ENCODE results near the gene PRKCZ. TPM values are rescaled to one million over a fixed set of nuclear protein-coding genes. Genes with fewer than 3 reads are reported as not detected.
"Not testable (repeated sequence)": the region's sequence is repeated elsewhere in the genome, so short reads cannot be mapped to it uniquely, and the experiment has no call there.

Gene PRKCZ
- total and polyA plus RNA-seq, 2 donors (not counting 1 experiment from before 2014, with no cell fraction given): 1.6 to 2.0 TPM

DNA sequence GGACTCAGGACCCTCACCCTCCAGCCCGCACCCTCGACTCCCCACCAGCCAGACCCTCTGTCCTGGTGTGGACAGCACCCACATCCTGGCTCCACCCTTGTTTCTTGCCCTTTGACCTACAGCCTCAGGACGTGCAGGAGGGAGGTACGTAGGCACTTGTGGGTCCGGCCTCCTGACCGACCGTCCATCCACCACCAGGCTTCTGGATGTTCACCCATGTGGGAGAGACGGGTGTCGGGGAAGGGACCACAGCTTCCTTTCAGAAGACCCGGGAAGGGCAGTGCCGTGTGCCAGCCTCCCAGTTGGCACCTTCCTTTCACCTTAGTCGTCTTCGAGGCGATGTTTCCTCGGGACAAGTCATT, 61.4 kb downstream of the PRKCZ start:
- H3K4me2 ChIP-seq (ENCODE audit: extremely low read depth, insufficient read depth, low read length): no peak overlapping the region
- no peak overlapping the region for H3K9ac ChIP-seq (ENCODE audit: insufficient read depth, low read length)
- no peaks in the 10 kb centered on the region for H3K9me3 ChIP-seq (ENCODE audit: control insufficient read depth, insufficient read depth, low read depth, low read length)
- DNase-seq (ENCODE audit: low read depth in 2 of 2): no peak
- H2AFZ ChIP-seq (ENCODE audit: low read length): no peak overlapping the region
- no peaks in the 10 kb centered on the region for H4K20me1 ChIP-seq (ENCODE audit: control insufficient read depth, extremely low read depth, insufficient read depth, low read length)
- H3K27ac ChIP-seq (ENCODE audit: insufficient read depth, low read length): no peak overlapping the region
- H3K79me2 ChIP-seq (ENCODE audit: control insufficient read depth, insufficient read depth, low read length): no peaks in the 10 kb centered on the region
- no peak overlapping the region for H3K4me3 ChIP-seq (replicated peaks in 1 of 4; ENCODE audit: control extremely low read depth in 1 of 4, insufficient read depth in 1 of 4, low read depth in 3 of 4, low read length in 4 of 4)
- peaks cover 9% of the 10 kb centered on the region for H3K27me3 ChIP-seq (ENCODE audit: control insufficient read depth, insufficient read depth, low read length)
- TF ChIP-seq EZH2 (IDR thresholded peaks at IDR 0.05; ENCODE audit: low read length, missing control alignments): no peak
- TF ChIP-seq, protein P1, sequence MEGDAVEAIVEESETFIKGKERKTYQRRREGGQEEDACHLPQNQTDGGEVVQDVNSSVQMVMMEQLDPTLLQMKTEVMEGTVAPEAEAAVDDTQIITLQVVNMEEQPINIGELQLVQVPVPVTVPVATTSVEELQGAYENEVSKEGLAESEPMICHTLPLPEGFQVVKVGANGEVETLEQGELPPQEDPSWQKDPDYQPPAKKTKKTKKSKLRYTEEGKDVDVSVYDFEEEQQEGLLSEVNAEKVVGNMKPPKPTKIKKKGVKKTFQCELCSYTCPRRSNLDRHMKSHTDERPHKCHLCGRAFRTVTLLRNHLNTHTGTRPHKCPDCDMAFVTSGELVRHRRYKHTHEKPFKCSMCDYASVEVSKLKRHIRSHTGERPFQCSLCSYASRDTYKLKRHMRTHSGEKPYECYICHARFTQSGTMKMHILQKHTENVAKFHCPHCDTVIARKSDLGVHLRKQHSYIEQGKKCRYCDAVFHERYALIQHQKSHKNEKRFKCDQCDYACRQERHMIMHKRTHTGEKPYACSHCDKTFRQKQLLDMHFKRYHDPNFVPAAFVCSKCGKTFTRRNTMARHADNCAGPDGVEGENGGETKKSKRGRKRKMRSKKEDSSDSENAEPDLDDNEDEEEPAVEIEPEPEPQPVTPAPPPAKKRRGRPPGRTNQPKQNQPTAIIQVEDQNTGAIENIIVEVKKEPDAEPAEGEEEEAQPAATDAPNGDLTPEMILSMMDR (conservative IDR thresholded peaks at IDR 0.05 in 1 of 2, IDR thresholded peaks at IDR 0.05 in 1 of 2; ENCODE audit: low read depth in 1 of 2, low read length in 2 of 2): no peak
- H3K36me3 ChIP-seq (ENCODE audit: control insufficient read depth, insufficient read depth, low read length): no peaks in the 10 kb centered on the region
- H3K4me1 ChIP-seq (ENCODE audit: control insufficient read depth, extremely low read depth, insufficient read depth, low read length): no peaks in the 10 kb centered on the region

GRCh38 chr1:2112280-2112701, 62.1 kb downstream of the PRKCZ start:
- Histone ChIP-seq H3K27ac (ENCODE audit: insufficient read depth, low read length) (no peak overlapping the region), H3K4me2 (ENCODE audit: extremely low read depth, insufficient read depth, low read length) (no peak overlapping the region), H3K9me3 (ENCODE audit: control insufficient read depth, insufficient read depth, low read depth, low read length) (no peaks in the 10 kb centered on the region), H4K20me1 (ENCODE audit: control insufficient read depth, extremely low read depth, insufficient read depth, low read length) (no peaks in the 10 kb centered on the region), H3K79me2 (ENCODE audit: control insufficient read depth, insufficient read depth, low read length) (no peaks in the 10 kb centered on the region), H3K4me3 (replicated peaks in 1 of 4; ENCODE audit: control extremely low read depth in 1 of 4, insufficient read depth in 1 of 4, low read depth in 3 of 4, low read length in 4 of 4) (no peak overlapping the region), H2AFZ (ENCODE audit: low read length) (no peak overlapping the region), H3K4me1 (ENCODE audit: control insufficient read depth, extremely low read depth, insufficient read depth, low read length) (no peaks in the 10 kb centered on the region), H3K27me3 (ENCODE audit: control insufficient read depth, insufficient read depth, low read length) (peaks cover 9% of the 10 kb centered on the region), H3K9ac (ENCODE audit: insufficient read depth, low read length) (no peak overlapping the region), H3K36me3 (ENCODE audit: control insufficient read depth, insufficient read depth, low read length) (no peaks in the 10 kb centered on the region)
- TF ChIP-seq, protein P1 (conservative IDR thresholded peaks at IDR 0.05 in 1 of 2, IDR thresholded peaks at IDR 0.05 in 1 of 2; ENCODE audit: low read depth in 1 of 2, low read length in 2 of 2): no peak
- no peak for TF ChIP-seq EZH2 (IDR thresholded peaks at IDR 0.05; ENCODE audit: low read length, missing control alignments)
- DNase-seq (ENCODE audit: low read depth in 2 of 2): no peak

GRCh38 chr1:2113620-2114135, 63.5 kb downstream of the PRKCZ start:
- Histone ChIP-seq H3K9me3 (ENCODE audit: control insufficient read depth, insufficient read depth, low read depth, low read length) (no peaks in the 10 kb centered on the region), H3K4me3 (replicated peaks in 1 of 4; ENCODE audit: control extremely low read depth in 1 of 4, insufficient read depth in 1 of 4, low read depth in 3 of 4, low read length in 4 of 4) (no peak overlapping the region), H4K20me1 (ENCODE audit: control insufficient read depth, extremely low read depth, insufficient read depth, low read length) (no peaks in the 10 kb centered on the region), H3K9ac (ENCODE audit: insufficient read depth, low read length) (no peak overlapping the region), H3K4me2 (ENCODE audit: extremely low read depth, insufficient read depth, low read length) (no peak overlapping the region), H3K4me1 (ENCODE audit: control insufficient read depth, extremely low read depth, insufficient read depth, low read length) (no peaks in the 10 kb centered on the region), H3K27ac (ENCODE audit: insufficient read depth, low read length) (no peak overlapping the region), H3K36me3 (ENCODE audit: control insufficient read depth, insufficient read depth, low read length) (no peaks in the 10 kb centered on the region), H3K79me2 (ENCODE audit: control insufficient read depth, insufficient read depth, low read length) (no peaks in the 10 kb centered on the region), H2AFZ (ENCODE audit: low read length) (no peak overlapping the region), H3K27me3 (ENCODE audit: control insufficient read depth, insufficient read depth, low read length) (peaks cover 9% of the 10 kb centered on the region)
- no peak for DNase-seq (ENCODE audit: low read depth in 2 of 2)
- TF ChIP-seq, protein P1 (conservative IDR thresholded peaks at IDR 0.05 in 1 of 2, IDR thresholded peaks at IDR 0.05 in 1 of 2; ENCODE audit: low read depth in 1 of 2, low read length in 2 of 2): no peak
- no peak for TF ChIP-seq EZH2 (IDR thresholded peaks at IDR 0.05; ENCODE audit: low read length, missing control alignments)

DNA sequence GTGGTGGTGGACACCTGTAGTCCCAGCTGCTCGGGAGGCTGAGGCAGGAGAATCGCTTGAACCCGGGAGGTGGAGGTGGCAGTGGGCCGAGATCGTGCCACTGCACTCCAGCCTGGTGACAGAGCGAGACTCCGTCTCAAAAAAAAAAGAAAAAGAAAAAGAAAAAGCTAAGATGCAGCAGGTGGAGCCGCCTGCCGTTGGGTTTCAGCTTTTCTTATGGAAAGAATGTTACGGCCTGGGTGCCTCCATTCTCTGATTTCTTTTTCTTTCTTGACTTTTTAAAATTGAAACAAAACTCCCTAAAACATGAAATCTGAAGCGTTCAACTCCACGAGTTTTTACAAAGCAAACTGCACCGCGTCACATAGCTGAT, 64.4 kb downstream of the PRKCZ start:
- H3K36me3 ChIP-seq (ENCODE audit: control insufficient read depth, insufficient read depth, low read length); DNase-seq (ENCODE audit: low read depth in 2 of 2); H3K27me3 ChIP-seq (ENCODE audit: control insufficient read depth, insufficient read depth, low read length); H3K27ac ChIP-seq (ENCODE audit: insufficient read depth, low read length); H4K20me1 ChIP-seq (ENCODE audit: control insufficient read depth, extremely low read depth, insufficient read depth, low read length); H3K4me1 ChIP-seq (ENCODE audit: control insufficient read depth, extremely low read depth, insufficient read depth, low read length); H3K4me3 ChIP-seq (replicated peaks in 1 of 4; ENCODE audit: control extremely low read depth in 1 of 4, insufficient read depth in 1 of 4, low read depth in 3 of 4, low read length in 4 of 4); H3K4me2 ChIP-seq (ENCODE audit: extremely low read depth, insufficient read depth, low read length); H3K9ac ChIP-seq (ENCODE audit: insufficient read depth, low read length); H2AFZ ChIP-seq (ENCODE audit: low read length); H3K79me2 ChIP-seq (ENCODE audit: control insufficient read depth, insufficient read depth, low read length); H3K9me3 ChIP-seq (ENCODE audit: control insufficient read depth, insufficient read depth, low read depth, low read length): not testable (repeated sequence)
